ENCODE data around the gene CCL28. TPM values are rescaled to one million over a fixed set of nuclear protein-coding genes. Genes with fewer than 3 reads are reported as not detected.

The CCL28 gene
- total RNA-seq, 1 donor from 2014 or later: 6.2 TPM

- H3K4me3 ChIP-seq (ENCODE audit: low read depth, low read length): no peak overlapping the region
- DNase-seq (ENCODE audit: low read depth): no peak
- TF ChIP-seq CTCF (conservative IDR thresholded peaks at IDR 0.05; ENCODE audit: low read depth, low read length): no peak
Observed at GRCh38 chr5:43348861-43349363, 63.3 kb downstream of the CCL28 start.

- no peak for DNase-seq (ENCODE audit: low read depth)
- TF ChIP-seq CTCF (conservative IDR thresholded peaks at IDR 0.05; ENCODE audit: low read depth, low read length): no peak
- no peak overlapping the region for H3K4me3 ChIP-seq (ENCODE audit: low read depth, low read length)
Observed at GRCh38 chr5:43348207-43348606, 64.0 kb downstream of the CCL28 start.

GRCh38 chr5:43338862-43339261 is 73.3 kb downstream of the CCL28 start:
- no peak for DNase-seq (ENCODE audit: low read depth)
- H3K4me3 ChIP-seq (ENCODE audit: low read depth, low read length): no peak overlapping the region
- no peak for TF ChIP-seq CTCF (conservative IDR thresholded peaks at IDR 0.05; ENCODE audit: low read depth, low read length)

- no peak for DNase-seq (ENCODE audit: low read depth)
- TF ChIP-seq CTCF (conservative IDR thresholded peaks at IDR 0.05; ENCODE audit: low read depth, low read length): no peak
- H3K4me3 ChIP-seq (ENCODE audit: low read depth, low read length): no peak overlapping the region
Observed at GRCh38 chr5:43336159-43336558, 76.0 kb downstream of the CCL28 start.

- no peak for TF ChIP-seq CTCF (conservative IDR thresholded peaks at IDR 0.05; ENCODE audit: low read depth, low read length)
- DNase-seq (ENCODE audit: low read depth): no peak
Observed at GRCh38 chr5:43335681-43336080, 76.5 kb downstream of the CCL28 start.

GRCh38 chr5:43332401-43332800 is 79.8 kb downstream of the CCL28 start:
- H3K4me3 ChIP-seq (ENCODE audit: low read depth, low read length): no peak overlapping the region
- TF ChIP-seq CTCF (conservative IDR thresholded peaks at IDR 0.05; ENCODE audit: low read depth, low read length): no peak
- DNase-seq (ENCODE audit: low read depth): no peak

More at GRCh38 chr5:43335681-43336080, 76.5 kb downstream of the CCL28 start:
- H3K4me3 ChIP-seq (ENCODE audit: low read depth, low read length): no peak overlapping the region

Other genes with a start within 250 kb of the CCL28 start
- gene NIM1K, start 220.2 kb downstream of the CCL28 start, total RNA-seq: 0.75 TPM in 1 of 2 replicates, not detected in the other
- 34.4 and 98.4 TPM in 2 replicates for gene HMGCS1, start 99.0 kb downstream of the CCL28 start, total RNA-seq
- gene TMEM267, start 71.5 kb upstream of the CCL28 start, total RNA-seq: 7.8 and 9.3 TPM in 2 replicates
- gene C5orf34, start 102.8 kb upstream of the CCL28 start, total RNA-seq: 3.6 and 6.9 TPM in 2 replicates
- gene PAIP1, start 144.7 kb upstream of the CCL28 start, total RNA-seq: 98.4 and 99.4 TPM in 2 replicates
- gene NNT, start 190.8 kb upstream of the CCL28 start, total RNA-seq: 32.7 and 36.5 TPM in 2 replicates

All from epithelial cell of proximal tubule (primary cell).